ENCODE measurements around the gene SRD5A1.

SRD5A1 gene

GRCh38 chr5:6649186-6649585, 15.9 kb downstream of the SRD5A1 start:
- no peak for TF ChIP-seq POLR2A (IDR thresholded peaks at IDR 0.05; ENCODE audit: extremely low read depth, insufficient read length)
- DNase-seq (ENCODE audit: low read depth), result peak; percentile 53
- no peak overlapping the region for H3K4me3 ChIP-seq (ENCODE audit: low read depth, low read length)

- no peak for TF ChIP-seq MAX (IDR thresholded peaks at IDR 0.05; ENCODE audit: low read depth, low read length)
- TF ChIP-seq CTCF (IDR thresholded peaks at IDR 0.05; ENCODE audit: low read depth, low read length), result no peak
- TF ChIP-seq POLR2A (IDR thresholded peaks at IDR 0.05; ENCODE audit: extremely low read depth, insufficient read length), result no peak
- no peak for TF ChIP-seq MYC (IDR thresholded peaks at IDR 0.05; ENCODE audit: low read depth, low read length)
- DNase-seq (ENCODE audit: low read depth), result no peak
- H3K4me3 ChIP-seq (ENCODE audit: low read depth, low read length), result no peak overlapping the region
Observed at GRCh38 chr5:6649681-6650080, 16.4 kb downstream of the SRD5A1 start.

GRCh38 chr5:6652025-6652424, 18.8 kb downstream of the SRD5A1 start:
- no peak overlapping the region for H3K4me3 ChIP-seq (ENCODE audit: low read depth, low read length)
- TF ChIP-seq MAX (IDR thresholded peaks at IDR 0.05; ENCODE audit: low read depth, low read length), result no peak
- no peak for DNase-seq (ENCODE audit: low read depth)

- no peak for TF ChIP-seq POLR2A (IDR thresholded peaks at IDR 0.05; ENCODE audit: extremely low read depth, insufficient read length)
- DNase-seq (ENCODE audit: low read depth), result no peak
Observed at GRCh38 chr5:6655432-6655831, 22.2 kb downstream of the SRD5A1 start.

GRCh38 chr5:6656680-6657079, 23.4 kb downstream of the SRD5A1 start:
- no peak for DNase-seq (ENCODE audit: low read depth)
- no peak for TF ChIP-seq POLR2A (IDR thresholded peaks at IDR 0.05; ENCODE audit: extremely low read depth, insufficient read length)
- no peak for TF ChIP-seq MYC (IDR thresholded peaks at IDR 0.05; ENCODE audit: low read depth, low read length)
- TF ChIP-seq MAX (IDR thresholded peaks at IDR 0.05; ENCODE audit: low read depth, low read length), result no peak
- TF ChIP-seq CTCF (IDR thresholded peaks at IDR 0.05; ENCODE audit: low read depth, low read length), result no peak
- no peak overlapping the region for H3K4me3 ChIP-seq (ENCODE audit: low read depth, low read length)

More at GRCh38 chr5:6655432-6655831, 22.2 kb downstream of the SRD5A1 start:
- no peak overlapping the region for H3K4me3 ChIP-seq (ENCODE audit: low read depth, low read length)

- H3K4me3 ChIP-seq (ENCODE audit: low read depth, low read length), result no peak overlapping the region
- no peak for TF ChIP-seq MAX (IDR thresholded peaks at IDR 0.05; ENCODE audit: low read depth, low read length)
- TF ChIP-seq POLR2A (IDR thresholded peaks at IDR 0.05; ENCODE audit: extremely low read depth, insufficient read length), result no peak
- TF ChIP-seq MYC (IDR thresholded peaks at IDR 0.05; ENCODE audit: low read depth, low read length), result no peak
- no peak for TF ChIP-seq CTCF (IDR thresholded peaks at IDR 0.05; ENCODE audit: low read depth, low read length)
- DNase-seq (ENCODE audit: low read depth), result no peak
Observed at GRCh38 chr5:6659941-6660684, 26.9 kb downstream of the SRD5A1 start.

GRCh38 chr5:6660688-6661087, 27.4 kb downstream of the SRD5A1 start:
- DNase-seq (ENCODE audit: low read depth), result no peak
- H3K4me3 ChIP-seq (ENCODE audit: low read depth, low read length), result no peak overlapping the region

More at GRCh38 chr5:6660688-6661087, 27.4 kb downstream of the SRD5A1 start:
- no peak for TF ChIP-seq MYC (IDR thresholded peaks at IDR 0.05; ENCODE audit: low read depth, low read length)
- no peak for TF ChIP-seq CTCF (IDR thresholded peaks at IDR 0.05; ENCODE audit: low read depth, low read length)
- no peak for TF ChIP-seq MAX (IDR thresholded peaks at IDR 0.05; ENCODE audit: low read depth, low read length)
- TF ChIP-seq POLR2A (IDR thresholded peaks at IDR 0.05; ENCODE audit: extremely low read depth, insufficient read length), result no peak
